Measurements from ENCODE around the gene TPRG1.

DNA sequence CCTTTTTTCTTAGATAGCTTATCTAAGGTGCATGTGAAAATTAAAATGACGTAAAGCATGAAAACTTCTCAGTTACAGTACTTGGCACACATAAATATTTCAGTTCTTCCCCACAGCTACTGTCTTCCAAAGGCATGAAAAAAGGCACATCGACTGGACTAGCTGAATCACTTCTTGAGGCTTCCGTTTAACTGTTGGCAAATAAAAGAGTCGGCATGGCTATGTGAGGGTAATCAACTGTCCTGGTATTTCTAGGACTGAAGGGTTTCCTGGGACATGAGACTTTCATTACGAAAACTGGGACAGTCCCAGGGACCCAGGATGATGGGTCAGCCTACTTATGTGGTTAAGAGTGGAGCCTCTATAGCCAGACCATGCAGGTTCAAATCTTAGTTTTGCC is 168.2 kb downstream of the TPRG1 start:
- no peak for TF ChIP-seq POLR2AphosphoS5 (IDR thresholded peaks at IDR 0.05; ENCODE audit: low read depth)
- TF ChIP-seq, protein P1, sequence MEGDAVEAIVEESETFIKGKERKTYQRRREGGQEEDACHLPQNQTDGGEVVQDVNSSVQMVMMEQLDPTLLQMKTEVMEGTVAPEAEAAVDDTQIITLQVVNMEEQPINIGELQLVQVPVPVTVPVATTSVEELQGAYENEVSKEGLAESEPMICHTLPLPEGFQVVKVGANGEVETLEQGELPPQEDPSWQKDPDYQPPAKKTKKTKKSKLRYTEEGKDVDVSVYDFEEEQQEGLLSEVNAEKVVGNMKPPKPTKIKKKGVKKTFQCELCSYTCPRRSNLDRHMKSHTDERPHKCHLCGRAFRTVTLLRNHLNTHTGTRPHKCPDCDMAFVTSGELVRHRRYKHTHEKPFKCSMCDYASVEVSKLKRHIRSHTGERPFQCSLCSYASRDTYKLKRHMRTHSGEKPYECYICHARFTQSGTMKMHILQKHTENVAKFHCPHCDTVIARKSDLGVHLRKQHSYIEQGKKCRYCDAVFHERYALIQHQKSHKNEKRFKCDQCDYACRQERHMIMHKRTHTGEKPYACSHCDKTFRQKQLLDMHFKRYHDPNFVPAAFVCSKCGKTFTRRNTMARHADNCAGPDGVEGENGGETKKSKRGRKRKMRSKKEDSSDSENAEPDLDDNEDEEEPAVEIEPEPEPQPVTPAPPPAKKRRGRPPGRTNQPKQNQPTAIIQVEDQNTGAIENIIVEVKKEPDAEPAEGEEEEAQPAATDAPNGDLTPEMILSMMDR (IDR thresholded peaks at IDR 0.05; ENCODE audit: insufficient read depth, low read length) = no peak
- TF ChIP-seq GABPA (IDR thresholded peaks at IDR 0.05; ENCODE audit: low read depth) = no peak
- TF ChIP-seq, protein P2, sequence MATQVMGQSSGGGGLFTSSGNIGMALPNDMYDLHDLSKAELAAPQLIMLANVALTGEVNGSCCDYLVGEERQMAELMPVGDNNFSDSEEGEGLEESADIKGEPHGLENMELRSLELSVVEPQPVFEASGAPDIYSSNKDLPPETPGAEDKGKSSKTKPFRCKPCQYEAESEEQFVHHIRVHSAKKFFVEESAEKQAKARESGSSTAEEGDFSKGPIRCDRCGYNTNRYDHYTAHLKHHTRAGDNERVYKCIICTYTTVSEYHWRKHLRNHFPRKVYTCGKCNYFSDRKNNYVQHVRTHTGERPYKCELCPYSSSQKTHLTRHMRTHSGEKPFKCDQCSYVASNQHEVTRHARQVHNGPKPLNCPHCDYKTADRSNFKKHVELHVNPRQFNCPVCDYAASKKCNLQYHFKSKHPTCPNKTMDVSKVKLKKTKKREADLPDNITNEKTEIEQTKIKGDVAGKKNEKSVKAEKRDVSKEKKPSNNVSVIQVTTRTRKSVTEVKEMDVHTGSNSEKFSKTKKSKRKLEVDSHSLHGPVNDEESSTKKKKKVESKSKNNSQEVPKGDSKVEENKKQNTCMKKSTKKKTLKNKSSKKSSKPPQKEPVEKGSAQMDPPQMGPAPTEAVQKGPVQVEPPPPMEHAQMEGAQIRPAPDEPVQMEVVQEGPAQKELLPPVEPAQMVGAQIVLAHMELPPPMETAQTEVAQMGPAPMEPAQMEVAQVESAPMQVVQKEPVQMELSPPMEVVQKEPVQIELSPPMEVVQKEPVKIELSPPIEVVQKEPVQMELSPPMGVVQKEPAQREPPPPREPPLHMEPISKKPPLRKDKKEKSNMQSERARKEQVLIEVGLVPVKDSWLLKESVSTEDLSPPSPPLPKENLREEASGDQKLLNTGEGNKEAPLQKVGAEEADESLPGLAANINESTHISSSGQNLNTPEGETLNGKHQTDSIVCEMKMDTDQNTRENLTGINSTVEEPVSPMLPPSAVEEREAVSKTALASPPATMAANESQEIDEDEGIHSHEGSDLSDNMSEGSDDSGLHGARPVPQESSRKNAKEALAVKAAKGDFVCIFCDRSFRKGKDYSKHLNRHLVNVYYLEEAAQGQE (IDR thresholded peaks at IDR 0.05; ENCODE audit: insufficient replicate concordance, low read depth) = no peak
